Neural cell (in vitro differentiated cells): ENCODE data around the gene RACK1.
A peak's percentile ranks its signal among the peaks of the same experiment; 100 is the strongest.

Source experiments
- CTCF ChIP-seq: fragments of 450-650 bp; IDR thresholded peaks from 2 replicates; pipeline ENCODE4 v1.5.1; 2014; ENCODE audit warnings: antibody characterized with exemption, mild to moderate bottlenecking, moderate library complexity; ENCODE audit not compliant: poor library complexity, severe bottlenecking
- EP300 ChIP-seq: fragments of 450-650 bp; conservative IDR thresholded peaks from 2 replicates; pipeline ENCODE4 v1.6.1; 2014; ENCODE audit warnings: antibody characterized with exemption, mild to moderate bottlenecking, moderate library complexity; ENCODE audit not compliant: poor library complexity, severe bottlenecking
- EZH2 ChIP-seq: fragments of 200-600, 300-800 bp; shearing (Covaris generic), sonication (generic); IDR thresholded peaks from 2 replicates; pipeline ENCODE4 v1.6.1; 2014; ENCODE audit warnings: antibody characterized with exemption, low read length, borderline replicate concordance, mild to moderate bottlenecking; ENCODE audit not compliant: insufficient read depth, poor library complexity, severe bottlenecking
- RAD21 ChIP-seq: fragments of 450-650 bp; conservative IDR thresholded peaks from 2 replicates; pipeline ENCODE4 v1.6.1; 2014; ENCODE audit warnings: antibody characterized with exemption, mild to moderate bottlenecking, moderate library complexity
- REST ChIP-seq: IDR thresholded peaks from 2 replicates; pipeline ENCODE4 v1.6.1; 2012; ENCODE audit warnings: borderline replicate concordance
- SMC3 ChIP-seq: fragments of 450-650 bp; conservative IDR thresholded peaks from 2 replicates; pipeline ENCODE4 v1.6.1; 2014; ENCODE audit warnings: antibody characterized with exemption, mild to moderate bottlenecking, moderate library complexity; ENCODE audit not compliant: poor library complexity

- TF ChIP-seq EZH2 (no peak), CTCF (peak; percentile 29), SMC3 (no peak), EP300 (no peak), RAD21 (no peak), REST (no peak)
Observed at GRCh38 chr5:181187500-181188213, 56.0 kb downstream of the RACK1 start.
